HG02610 (cell line): ENCODE data around the gene CLCA2.
A peak's percentile ranks its signal among the peaks of the same experiment; 100 is the strongest.

Source experiments
- ATAC-seq: cut with Tn5 transposase; IDR thresholded peaks from one replicate; pipeline ENCODE4 v1.9.1; 2021; ENCODE audit warnings: mild to moderate bottlenecking, moderate library complexity; ENCODE audit not compliant: unreplicated experiment

The CLCA2 gene, protein sequence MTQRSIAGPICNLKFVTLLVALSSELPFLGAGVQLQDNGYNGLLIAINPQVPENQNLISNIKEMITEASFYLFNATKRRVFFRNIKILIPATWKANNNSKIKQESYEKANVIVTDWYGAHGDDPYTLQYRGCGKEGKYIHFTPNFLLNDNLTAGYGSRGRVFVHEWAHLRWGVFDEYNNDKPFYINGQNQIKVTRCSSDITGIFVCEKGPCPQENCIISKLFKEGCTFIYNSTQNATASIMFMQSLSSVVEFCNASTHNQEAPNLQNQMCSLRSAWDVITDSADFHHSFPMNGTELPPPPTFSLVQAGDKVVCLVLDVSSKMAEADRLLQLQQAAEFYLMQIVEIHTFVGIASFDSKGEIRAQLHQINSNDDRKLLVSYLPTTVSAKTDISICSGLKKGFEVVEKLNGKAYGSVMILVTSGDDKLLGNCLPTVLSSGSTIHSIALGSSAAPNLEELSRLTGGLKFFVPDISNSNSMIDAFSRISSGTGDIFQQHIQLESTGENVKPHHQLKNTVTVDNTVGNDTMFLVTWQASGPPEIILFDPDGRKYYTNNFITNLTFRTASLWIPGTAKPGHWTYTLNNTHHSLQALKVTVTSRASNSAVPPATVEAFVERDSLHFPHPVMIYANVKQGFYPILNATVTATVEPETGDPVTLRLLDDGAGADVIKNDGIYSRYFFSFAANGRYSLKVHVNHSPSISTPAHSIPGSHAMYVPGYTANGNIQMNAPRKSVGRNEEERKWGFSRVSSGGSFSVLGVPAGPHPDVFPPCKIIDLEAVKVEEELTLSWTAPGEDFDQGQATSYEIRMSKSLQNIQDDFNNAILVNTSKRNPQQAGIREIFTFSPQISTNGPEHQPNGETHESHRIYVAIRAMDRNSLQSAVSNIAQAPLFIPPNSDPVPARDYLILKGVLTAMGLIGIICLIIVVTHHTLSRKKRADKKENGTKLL

DNA sequence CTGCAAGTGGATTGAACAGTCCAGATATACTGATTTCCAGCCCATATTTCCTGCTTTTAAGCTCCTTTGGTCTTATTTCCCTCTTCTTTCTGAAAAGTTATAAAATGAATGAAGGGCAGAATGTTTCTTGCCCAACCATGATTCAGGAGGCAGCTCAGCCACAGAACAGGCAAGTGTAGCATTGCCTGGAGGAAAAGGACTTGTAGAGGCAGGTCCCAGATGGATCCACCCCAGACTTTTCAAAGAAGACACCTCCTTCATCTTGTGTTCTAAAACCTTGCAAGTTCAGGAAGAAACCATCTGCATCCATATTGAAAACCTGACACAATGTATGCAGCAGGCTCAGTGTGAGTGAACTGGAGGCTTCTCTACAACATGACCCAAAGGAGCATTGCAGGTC, at the start of gene CLCA2:
CLCA2 (plus strand) TSS at position 299 of the 400 bp plus-strand sequence; CDS start at position 376, 77 bp downstream.
- ATAC-seq = no peak

DNA sequence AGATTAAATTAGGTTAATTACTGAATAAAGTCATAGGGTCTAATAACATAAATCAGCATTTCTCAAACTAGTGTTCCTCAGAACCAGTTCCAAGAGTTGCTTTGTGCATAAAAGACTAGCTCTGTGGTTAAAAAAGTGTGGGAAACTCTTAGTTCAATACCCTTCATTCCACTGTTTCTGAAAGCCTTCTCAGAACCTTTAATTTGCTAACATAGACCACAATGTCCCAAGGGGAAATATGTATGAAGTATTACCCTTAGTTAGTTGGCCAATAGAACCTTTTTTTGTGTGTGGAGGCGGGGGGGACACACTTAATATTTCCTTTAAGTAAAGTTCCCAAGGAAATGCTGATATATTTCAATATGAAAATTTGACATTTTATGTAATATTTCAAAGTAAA, 48.3 kb upstream of the CLCA2 start:
- ATAC-seq = no peak

DNA sequence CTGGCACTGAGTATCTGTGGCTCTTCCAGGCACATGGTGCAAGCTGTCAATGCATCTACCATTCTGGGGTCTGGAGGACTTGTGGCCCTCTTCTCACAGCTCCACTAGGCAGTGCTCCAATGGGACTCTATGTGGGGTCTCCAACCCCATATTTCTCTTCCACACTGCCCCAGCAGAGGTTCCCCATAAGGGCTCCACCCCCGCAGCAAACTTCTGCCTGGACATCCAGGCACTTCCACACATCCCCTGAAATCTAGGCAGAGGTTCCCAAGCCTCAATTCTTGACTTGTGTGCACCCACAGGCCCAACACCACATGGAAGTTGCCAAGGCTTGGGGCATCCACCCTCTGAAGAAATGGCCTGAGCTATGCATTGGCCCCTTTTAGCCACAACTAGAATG, 46.6 kb upstream of the CLCA2 start:
- no peak for ATAC-seq

DNA sequence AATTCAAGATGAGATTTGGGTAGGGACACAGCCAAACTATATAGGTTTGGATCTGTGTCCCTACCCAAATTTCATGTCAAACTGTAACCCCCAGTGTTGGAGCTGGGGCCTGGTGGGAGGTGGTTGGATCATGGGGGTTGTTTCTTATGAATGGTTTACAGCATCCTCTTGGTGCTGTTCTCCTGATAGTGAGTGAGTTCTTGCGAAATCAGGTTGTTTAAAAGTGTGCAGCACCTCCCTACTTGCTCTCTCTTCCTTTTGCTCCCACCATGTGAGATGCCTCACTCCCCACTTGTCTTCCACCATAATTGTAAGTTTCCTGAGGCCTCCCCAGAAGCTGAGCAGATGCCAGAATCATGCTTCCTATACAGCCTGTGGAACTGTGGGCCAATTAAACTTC, 45.2 kb upstream of the CLCA2 start:
- no peak for ATAC-seq

DNA sequence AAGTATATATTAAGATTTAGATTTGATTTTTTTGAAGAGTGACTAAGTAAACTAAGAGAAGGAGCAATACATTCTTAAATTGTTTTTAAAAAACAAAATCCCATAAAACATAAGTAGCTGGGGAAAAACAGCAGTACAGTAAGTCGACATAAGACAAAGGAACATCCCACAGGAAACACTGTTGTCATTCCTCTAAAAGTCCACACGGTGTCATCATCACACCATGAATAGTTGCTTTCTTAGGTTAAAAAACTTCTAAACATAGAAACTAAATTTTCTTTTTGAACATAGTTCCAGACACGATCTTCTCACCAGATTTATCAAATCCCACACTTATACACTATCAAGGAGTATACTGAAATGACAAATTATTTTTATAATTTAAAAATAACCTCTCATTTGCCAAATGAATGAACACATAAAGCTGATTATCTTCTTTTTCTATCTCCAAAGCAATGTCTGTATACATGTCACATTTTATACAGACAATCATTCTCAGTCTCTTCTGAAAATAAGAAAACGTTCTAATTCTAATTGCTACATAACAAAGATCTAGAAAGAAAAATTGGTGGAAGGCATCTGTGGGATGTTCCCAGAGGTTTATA, 43.6 kb upstream of the CLCA2 start:
- ATAC-seq = peak; percentile 72

DNA sequence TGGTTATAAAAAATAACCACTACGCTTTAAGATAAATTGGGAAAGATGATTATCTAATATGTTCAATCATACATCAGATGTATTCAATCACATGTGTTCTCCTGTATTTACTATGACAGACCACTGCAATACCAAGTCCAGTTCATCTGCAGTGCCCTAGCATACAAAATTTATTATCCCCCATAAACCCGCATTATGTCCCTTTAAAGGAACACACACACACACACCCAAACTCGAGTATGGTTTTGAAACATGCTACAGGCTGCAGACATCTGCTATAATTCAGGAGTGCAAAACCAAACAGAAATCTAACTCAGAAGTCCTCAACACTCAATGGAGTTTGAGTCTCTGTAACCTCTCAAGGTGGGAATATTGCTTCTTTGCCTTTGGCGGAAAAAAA, 42.7 kb upstream of the CLCA2 start:
- no peak for ATAC-seq

DNA sequence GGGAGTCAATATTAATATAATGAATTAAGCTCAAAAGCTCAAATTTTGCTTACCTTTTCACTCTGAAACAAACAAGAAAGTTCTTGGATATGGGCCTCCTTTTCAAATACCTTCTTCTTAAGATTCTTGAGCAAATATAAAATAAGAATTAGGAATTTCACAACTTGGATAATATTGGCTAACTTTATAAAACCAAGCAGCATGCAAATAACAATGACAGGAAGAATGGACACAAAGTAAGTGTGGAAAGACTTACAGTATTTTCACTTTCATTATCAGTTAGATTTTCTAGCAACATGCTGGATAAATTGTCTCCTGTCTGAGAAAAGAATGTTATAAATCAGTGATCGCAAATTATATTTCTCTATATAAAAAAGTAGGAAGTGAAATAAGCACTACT, 41.1 kb upstream of the CLCA2 start:
- peak; percentile 63 for ATAC-seq

DNA sequence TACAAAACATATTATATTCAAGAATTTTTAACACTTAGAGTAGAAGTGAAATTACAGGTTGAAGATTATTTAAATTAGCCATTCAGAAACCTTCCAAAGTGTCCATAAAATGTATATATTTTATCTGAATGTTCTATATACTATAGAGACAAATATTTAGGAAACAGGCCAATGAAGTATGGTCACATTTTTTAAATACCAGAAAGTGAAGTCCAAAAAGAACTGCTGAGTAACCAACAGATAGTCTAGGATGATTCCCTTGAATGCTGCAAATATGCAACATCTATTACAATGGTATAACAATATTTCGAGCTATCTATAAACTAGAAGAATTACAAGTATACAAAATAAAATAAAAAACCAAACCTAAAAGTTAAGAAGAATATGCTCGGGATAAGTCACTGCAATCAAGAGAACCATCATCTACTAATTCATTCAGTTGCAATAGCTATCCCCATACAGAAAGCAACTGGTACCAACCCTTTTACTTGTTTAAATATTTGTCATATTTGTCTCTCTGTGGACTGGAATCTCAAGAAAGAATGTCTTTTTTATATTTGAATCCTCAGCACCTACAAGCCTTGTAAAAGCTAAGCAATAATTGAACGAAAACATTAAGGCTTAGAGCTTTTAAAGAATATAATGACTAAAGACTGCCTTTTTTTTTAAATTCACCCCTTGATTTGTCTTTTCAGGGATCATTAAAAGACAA, 35.9 kb upstream of the CLCA2 start:
- ATAC-seq = no peak

DNA sequence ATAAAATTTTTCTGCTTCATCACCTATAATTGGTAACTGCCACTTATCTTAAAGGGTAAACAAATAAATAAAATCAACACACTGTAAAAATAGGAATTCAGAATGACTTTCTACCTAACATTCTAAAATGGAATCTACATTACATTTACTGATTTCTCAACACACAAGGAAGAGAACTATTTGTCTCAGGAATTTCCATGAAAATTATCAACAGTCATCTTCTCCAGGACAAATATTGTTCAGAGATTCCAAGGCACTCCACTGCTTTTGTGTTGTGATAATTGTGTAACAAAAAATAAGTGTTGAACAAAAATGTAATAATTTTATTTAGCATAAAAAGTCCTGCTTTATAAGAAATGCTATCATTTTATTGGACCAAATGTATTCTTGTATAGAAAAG, 35.2 kb upstream of the CLCA2 start:
- ATAC-seq = no peak

DNA sequence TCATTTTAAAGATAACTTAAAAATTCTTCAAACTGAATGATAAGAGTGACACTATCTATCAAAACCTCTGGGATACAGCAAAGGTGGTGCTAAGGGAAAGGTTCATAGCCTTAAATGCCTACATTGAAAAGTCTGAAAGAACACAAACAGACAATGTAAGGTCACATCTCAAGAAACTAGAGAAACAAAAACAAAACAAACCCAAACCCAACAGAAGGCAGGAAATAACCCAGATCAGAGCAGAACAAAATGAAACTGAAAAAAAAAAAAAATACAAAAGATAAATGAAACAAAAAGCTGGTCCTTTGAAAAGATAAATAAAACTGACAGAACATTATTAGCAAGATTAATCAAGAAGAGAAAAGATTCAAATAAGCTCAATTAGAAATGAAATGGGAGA, 34.7 kb upstream of the CLCA2 start:
- ATAC-seq = peak; percentile 79

DNA sequence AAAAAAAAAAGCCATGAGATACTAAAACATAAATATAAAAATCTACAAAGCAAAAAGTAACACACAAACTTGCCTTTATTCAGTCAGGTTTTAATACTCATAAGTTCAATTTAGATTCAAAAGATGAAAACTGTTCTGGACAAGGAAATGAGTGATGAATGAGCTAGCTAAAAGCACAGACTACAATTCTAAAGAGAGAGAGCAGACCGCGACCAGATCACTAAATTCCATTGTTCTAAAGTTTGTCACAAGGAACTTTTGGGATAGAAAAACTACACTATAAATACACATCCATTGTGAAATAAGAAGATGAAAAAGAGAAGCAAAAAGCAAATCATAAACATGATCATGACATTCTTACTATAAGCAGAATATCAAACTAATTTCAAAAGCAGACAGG, 29.6 kb upstream of the CLCA2 start:
- ATAC-seq = no peak

DNA sequence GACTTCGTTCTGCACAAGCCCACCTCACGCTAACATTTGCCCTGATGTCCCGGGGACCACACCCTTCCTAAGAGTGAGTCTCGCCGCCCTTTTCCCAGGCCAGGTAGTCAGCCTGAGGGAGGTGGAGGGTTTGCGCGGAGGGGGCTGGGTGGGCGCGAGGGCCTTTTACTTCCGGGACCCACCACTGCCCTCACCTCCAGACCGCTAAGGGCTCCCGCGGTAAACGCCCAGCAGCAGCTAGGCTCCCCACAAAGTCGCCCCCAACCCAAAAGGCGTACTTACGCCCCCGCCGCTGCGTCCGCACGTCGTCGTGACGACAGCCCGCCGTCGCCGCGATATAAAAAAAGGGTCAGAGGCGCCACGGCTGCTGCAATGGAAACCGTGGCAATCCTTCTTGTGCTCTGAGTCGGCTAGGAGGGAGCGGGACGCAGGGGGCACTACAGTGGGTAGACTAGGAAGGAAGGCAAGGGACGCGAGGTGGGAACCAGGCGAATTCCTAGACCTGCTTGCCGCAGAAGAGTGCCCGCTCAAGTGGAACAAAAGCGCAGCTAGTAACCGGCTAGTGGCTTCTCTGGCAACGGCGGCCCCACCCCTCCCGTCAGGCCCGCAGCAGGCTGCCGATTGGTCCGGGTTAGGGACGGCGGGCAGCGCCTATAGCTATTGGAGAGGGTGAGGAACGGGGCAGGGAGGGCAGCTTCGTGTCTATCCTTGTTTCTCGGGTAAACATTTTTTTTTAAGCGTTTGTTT, 28.0 kb upstream of the CLCA2 start, which contains the start of gene ODF2L:
ODF2L (minus strand) TSS at position 573 of the 747 bp plus-strand sequence. CDS start 9,296 bp downstream, outside the sequence.
- ATAC-seq = peak; percentile 100

DNA sequence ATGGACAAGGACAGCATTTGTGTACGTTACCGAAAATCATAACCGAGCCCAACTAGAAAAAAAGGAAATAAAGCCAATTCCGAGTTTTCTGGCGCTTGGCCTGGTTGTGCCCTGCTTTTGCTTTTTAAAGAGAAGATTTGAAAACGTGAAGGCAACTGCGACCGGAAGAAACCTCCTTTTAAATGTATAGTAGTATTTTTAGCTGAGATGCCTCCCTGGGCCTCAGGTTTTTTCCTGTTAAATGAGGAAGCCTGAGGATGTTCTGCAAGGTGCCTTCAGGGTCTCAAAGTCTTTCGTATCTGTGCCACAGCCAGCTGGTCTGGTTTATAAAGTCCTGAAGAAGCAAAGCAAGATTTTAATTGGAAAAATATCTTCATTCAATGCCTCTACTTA, 27.5 kb upstream of the CLCA2 start:
- peak; percentile 19 for ATAC-seq

DNA sequence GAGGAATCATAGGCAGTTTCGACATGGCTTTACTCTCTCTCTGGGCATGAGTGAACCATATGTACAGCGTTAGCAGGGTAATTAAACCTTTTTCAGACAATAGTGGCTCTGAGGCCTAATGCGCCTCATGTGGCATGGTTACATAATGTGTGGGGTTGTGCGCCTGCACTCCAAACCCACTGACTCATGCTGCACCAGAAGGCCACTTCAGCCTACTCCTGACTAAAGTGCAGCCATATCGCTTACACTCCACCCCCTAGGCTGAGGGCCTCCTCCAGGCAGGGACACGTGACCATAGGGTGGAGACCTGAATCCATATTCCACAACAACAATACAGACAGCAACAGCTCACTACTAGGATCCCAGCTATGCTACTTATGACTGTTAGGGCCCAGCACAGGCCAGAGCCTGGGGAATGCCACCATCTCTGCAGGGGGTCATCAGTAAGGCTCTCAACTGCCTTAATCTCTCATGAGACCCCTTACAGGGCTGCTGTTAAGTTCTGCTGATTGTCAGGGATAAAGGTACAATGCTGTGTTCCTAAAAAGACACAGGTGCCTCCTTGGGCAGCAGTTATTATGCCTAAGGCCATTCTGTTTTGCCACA, 14.5 kb upstream of the CLCA2 start:
- ATAC-seq = no peak

DNA sequence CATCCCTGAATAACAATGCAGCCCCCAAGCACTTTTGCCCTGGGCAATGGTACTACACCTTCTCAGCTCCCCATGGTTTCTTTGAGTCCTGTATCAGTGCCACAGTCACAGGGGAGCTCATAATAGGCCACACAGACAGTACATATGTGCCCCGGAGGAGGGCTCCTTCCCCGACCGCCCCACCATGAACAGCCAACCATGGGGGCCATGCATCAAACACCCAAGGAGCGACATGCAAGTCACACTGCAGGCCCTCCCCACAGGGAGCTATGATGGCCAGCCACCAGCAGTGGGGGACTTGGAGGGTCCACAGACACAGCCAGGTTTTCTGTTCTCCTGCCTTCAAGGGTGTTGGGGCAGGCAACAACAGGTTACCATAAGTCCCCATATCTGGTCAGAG, 13.1 kb upstream of the CLCA2 start:
- ATAC-seq = no peak

DNA sequence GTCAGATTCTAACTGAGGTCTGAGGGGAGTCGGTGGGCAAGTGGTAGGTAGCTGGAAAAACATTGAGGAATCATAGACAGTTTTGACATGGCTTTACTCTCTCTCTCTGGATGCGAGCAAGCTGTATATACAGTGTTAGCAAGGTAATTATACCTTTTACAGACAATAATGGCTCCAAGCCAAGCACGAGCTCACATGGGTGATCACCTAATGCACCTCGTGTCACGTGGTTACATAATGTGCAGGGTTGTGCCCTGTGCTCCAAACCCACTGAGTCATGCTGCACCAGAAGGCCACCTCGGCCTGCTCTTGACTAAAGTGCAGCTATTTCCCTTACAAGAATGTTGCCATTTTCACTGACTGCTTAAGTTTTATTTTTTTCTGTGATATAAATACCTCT, 7.6 kb upstream of the CLCA2 start:
- ATAC-seq = no peak

DNA sequence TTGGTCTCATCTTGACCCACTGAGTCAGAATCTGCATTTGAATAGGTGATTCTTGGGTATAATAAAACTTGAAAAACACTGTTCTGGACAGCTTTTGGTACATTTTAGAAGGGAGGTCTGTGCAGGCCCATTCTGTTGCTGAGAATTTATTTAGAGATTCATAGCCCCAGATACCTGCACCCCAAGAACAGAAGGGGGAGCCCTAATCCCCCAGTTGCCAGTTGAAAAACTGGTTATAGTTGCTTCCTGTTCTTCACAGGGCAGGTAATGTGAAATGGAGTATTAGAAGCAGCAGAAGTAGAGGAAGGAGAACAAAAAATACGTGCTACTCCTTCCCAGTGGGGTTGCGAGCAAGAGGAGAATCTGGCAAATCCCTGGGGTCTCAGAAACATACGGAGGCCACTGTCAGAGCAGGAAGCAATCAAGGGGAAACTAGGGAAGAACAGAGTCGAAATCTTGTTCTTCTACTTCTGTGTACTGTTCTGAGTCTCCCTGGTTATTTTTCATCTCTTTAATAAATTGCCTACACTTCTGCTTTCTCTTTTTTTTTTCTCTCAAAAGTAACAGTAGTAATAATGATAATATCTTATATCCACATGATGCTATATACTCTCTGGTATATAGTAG, 4.6 kb upstream of the CLCA2 start:
- ATAC-seq = peak; percentile 76

DNA sequence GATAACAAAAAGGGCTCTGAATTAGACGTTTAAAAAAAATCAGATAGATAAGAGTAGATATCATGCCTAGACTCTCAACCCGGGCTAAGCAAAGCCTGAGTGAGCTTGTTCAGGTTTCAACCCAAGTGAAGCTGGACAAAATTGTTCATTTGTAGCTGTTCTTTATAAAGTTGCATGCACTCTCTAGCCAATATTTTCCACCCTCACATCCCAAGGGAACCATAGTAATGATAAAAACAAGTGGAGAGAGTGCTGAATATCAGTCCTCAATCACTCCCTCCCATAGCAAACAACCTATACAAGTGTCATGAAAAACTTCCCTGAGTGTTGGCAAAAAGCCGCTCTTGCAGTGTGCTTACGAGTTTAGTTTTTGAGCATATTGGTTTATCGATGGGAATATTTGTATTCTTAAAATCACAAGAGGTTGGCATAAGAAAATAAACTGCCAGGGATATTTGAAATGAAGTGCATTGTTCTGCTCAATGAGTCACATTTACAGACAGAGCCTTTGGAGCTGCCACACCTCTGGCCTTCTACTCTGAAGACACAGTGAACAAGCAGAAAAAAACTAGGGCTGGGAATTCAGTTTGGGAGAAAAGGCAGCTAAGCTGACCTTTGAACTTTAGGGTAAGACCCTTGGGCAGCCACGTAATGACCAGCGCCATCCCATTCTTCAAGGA, 2.2 kb upstream of the CLCA2 start:
- no peak for ATAC-seq

DNA sequence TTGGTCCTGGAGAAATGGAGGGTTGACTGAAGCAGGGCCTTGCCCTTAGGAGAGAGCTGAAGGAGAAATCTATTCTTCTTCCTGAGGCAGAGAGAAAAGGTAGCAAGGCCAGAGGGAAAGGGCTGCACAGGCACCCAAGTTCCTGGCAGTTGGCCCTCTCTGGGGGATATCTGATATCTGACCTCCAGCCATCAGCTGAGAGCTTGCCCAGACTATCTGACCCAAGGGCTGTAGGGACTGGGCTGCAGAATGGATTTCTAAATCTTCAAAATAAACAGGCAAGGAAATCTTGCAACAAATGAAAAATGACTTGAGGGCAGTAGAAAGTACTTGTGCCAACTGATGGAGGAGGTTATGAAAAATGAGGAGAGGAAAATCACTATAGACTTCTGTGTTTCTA, 498 bp upstream of the CLCA2 start:
- ATAC-seq = no peak
